Measurements from ENCODE around the gene MRTFB. TPM values are rescaled to one million over a fixed set of nuclear protein-coding genes. Genes with fewer than 3 reads are reported as not detected.

Gene MRTFB
- total RNA-seq, 1 experiment from 2014 or later = 12.7 TPM

DNA sequence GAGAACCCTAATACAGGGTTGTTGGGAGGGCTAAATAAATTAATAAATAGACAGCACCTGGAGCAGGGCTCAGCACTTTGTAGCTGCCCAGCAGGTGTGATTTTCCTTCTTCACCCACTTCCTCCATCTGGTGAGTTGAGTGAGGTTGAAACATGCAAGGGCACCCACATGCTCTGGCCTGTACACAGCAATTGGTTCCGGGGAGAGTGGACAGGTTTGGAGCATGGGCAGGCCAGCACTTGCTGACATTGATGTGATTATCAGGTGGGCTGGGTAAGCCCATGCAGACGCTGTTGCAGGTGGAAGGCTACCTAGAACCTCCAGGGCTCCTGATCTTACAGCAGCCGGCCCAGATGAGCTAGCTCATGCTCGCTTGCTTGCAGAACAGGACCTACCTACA lies 1.3 kb upstream of the MRTFB start:
- Histone ChIP-seq H3K9ac (ENCODE audit: low read length) (no peak overlapping the region), H3K4me3 (ENCODE audit: low read length) (no peak overlapping the region), H4K20me1 (ENCODE audit: low read length) (no peaks in the 10 kb centered on the region), H3K9me2 (replicated peaks; ENCODE audit: low read length) (no peaks in the 10 kb centered on the region), H2AFZ (ENCODE audit: low read length) (no peak overlapping the region), H3K27ac (ENCODE audit: low read length) (no peak overlapping the region), H3K79me2 (ENCODE audit: low read length) (peaks cover 35% of the 10 kb centered on the region), H3K27me3 (ENCODE audit: low read length) (no peaks in the 10 kb centered on the region), H3K36me3 (ENCODE audit: low read depth, low read length) (no peaks in the 10 kb centered on the region), H3F3A (ENCODE audit: low read length, unreplicated experiment) (no peaks in the 10 kb centered on the region), H3K4me2 (ENCODE audit: low read length) (no peak overlapping the region), H3K9me3 (ENCODE audit: low read length) (no peaks in the 10 kb centered on the region), H3K4me1 (ENCODE audit: insufficient read depth, low read length) (peaks cover 18% of the 10 kb centered on the region)
- intact Hi-C loops (cut with micrococcal nuclease) = loop anchor here (5.0 kb wide), 2 partner anchors 53 to 148 kb away; partner anchors contain the start of gene ERCC4
- ChIA-PET CTCF (no interaction called here), POLR2A (ENCODE audit: unreplicated experiment) (no interaction called here)
- ATAC-seq = no peak
- no TSS peak for BruUV-seq (replicated peaks)
- TF ChIP-seq, protein P1, sequence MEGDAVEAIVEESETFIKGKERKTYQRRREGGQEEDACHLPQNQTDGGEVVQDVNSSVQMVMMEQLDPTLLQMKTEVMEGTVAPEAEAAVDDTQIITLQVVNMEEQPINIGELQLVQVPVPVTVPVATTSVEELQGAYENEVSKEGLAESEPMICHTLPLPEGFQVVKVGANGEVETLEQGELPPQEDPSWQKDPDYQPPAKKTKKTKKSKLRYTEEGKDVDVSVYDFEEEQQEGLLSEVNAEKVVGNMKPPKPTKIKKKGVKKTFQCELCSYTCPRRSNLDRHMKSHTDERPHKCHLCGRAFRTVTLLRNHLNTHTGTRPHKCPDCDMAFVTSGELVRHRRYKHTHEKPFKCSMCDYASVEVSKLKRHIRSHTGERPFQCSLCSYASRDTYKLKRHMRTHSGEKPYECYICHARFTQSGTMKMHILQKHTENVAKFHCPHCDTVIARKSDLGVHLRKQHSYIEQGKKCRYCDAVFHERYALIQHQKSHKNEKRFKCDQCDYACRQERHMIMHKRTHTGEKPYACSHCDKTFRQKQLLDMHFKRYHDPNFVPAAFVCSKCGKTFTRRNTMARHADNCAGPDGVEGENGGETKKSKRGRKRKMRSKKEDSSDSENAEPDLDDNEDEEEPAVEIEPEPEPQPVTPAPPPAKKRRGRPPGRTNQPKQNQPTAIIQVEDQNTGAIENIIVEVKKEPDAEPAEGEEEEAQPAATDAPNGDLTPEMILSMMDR (conservative IDR thresholded peaks at IDR 0.05; ENCODE audit: low read depth, low read length) = no peak
- no peak for TF ChIP-seq EZH2phosphoT487 (IDR thresholded peaks at IDR 0.05; ENCODE audit: borderline replicate concordance, low read length)
- no peak for TF ChIP-seq EZH2 (IDR thresholded peaks at IDR 0.05; ENCODE audit: low read length, unreplicated experiment)
- no peak for DNase-seq

DNA sequence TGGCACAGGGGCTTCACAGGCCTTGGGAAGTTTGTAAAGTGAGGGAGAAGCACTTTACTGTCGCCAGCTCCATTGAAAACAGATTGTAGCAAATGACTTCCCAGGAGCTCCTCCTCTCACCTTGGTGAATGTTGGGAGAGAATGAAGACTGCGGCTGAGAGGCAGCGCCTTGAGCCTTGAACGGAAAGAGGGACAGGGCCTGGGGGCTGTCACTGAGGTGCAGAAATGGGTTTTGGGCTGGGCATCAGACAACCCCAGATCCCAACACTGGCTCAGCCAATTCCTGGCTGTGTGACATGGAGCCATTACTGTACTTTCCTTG lies 603 bp upstream of the MRTFB start:
- BruUV-seq (replicated peaks) = TSS peak; percentile 35

More for the DNA sequence above, 603 bp upstream of the MRTFB start:
- Histone ChIP-seq H3K9ac (ENCODE audit: low read length) (peak overlapping the region; percentile 95), H3K27me3 (ENCODE audit: low read length) (no peaks in the 10 kb centered on the region), H3K4me1 (ENCODE audit: insufficient read depth, low read length) (peaks cover 18% of the 10 kb centered on the region), H2AFZ (ENCODE audit: low read length) (peak overlapping the region; percentile 87), H3K79me2 (ENCODE audit: low read length) (peaks cover 42% of the 10 kb centered on the region), H3K9me2 (replicated peaks; ENCODE audit: low read length) (no peaks in the 10 kb centered on the region), H3K27ac (ENCODE audit: low read length) (peak overlapping the region; percentile 30; the same call in 1 of the 2 replicates), H3K36me3 (ENCODE audit: low read depth, low read length) (no peaks in the 10 kb centered on the region), H3K4me3 (ENCODE audit: low read length) (peak overlapping the region; percentile 97), H3F3A (ENCODE audit: low read length, unreplicated experiment) (no peaks in the 10 kb centered on the region), H3K4me2 (ENCODE audit: low read length) (peak overlapping the region; percentile 98), H4K20me1 (ENCODE audit: low read length) (no peaks in the 10 kb centered on the region), H3K9me3 (ENCODE audit: low read length) (no peaks in the 10 kb centered on the region)
- ATAC-seq = no peak; the same call in 1 of the 2 replicates
- POLR2A ChIA-PET (ENCODE audit: unreplicated experiment) = no interaction called here
- CTCF ChIA-PET = no interaction called here
- TF ChIP-seq, protein P1 (conservative IDR thresholded peaks at IDR 0.05; ENCODE audit: low read depth, low read length) = no peak
- TF ChIP-seq EZH2 (IDR thresholded peaks at IDR 0.05; ENCODE audit: low read length, unreplicated experiment) (no peak), EZH2phosphoT487 (IDR thresholded peaks at IDR 0.05; ENCODE audit: borderline replicate concordance, low read length) (no peak)
- intact Hi-C loops (cut with micrococcal nuclease) = loop anchor here (5.0 kb wide), 2 partner anchors 53 to 148 kb away; partner anchors contain the start of gene ERCC4
- DNase-seq = no peak
